ENCODE data around the gene DRC7. TPM values are rescaled to one million over a fixed set of nuclear protein-coding genes. Genes with fewer than 3 reads are reported as not detected.

Gene DRC7
- total RNA-seq, 1 donor from 2014 or later = not detected

DNA sequence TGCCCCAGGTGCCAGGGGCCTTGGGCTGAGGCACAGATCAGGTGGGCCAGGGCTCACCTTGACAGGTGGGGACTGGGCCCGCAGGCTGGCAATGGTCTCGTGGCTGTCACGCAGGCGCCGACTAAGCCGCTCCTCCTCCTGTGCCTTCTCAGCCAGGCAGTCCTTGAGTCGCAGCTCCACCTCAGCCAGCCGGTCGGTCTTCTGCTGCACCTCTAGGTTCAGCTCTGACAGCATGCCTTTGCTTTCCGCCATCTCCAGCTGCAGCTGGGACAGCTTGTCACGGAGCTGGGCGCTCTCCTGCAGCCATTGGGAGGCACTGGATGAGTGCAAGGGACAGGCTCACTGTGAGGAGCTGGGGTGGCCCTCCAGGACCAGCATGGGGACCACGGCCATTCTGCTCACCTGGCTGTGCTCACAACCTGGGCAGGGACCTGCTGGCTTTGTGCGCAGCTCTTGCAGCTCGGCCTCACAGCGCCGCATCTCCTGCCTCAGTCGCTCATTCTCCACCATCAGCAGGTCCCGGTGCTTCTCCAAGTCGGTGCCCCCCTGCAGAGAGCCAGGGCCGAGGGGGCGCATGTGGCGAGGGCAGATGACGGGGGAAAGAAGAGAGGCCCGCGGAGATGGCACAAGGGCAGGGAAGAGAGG lies 76.7 kb downstream of the DRC7 start:
- Histone ChIP-seq H3K27ac (no peak overlapping the region), H3K9me3 (no peaks in the 10 kb centered on the region), H3K27me3 (no peaks in the 10 kb centered on the region), H3K36me3 (peaks cover 0 to 36% of the 10 kb centered on the region in 2 donors), H3K4me1 (no peaks in the 10 kb centered on the region), H3K4me3 (no peak overlapping the region)
- intact Hi-C loops (cut with DNase I) = no loop called here
- TF ChIP-seq POLR2AphosphoS5 (IDR thresholded peaks at IDR 0.05; ENCODE audit: insufficient read depth in 1 of 2, low read depth in 1 of 2) (no peak), POLR2A (IDR thresholded peaks at IDR 0.05) (no peak), CTCF (IDR thresholded peaks at IDR 0.05) (no peak)
- DNase-seq (ENCODE audit: extremely low spot score in 2 of 2) = no peak

DNA sequence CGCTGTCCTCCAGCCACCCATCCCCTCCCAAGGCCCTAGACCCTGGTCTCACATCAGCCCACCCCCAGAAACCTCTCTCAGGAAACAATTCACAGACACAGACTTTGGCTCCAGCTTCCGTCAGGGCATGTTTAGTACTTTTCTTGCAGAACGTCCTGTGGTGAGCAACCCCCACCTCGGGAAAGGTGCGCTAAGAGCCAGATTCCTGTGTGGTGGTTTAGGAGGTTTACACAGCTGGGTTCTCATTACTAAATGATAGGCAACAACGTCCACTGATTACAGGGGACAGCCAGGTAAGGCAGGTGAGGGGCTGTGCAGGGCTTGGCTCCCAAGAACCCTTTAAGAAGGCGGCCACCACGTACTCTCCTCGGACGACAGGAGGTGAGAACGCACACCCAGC lies 78.4 kb downstream of the DRC7 start:
- Histone ChIP-seq H3K9me3 (no peaks in the 10 kb centered on the region), H3K36me3 (peaks cover 0 to 36% of the 10 kb centered on the region in 2 donors), H3K4me3 (no peak overlapping the region), H3K4me1 (no peaks in the 10 kb centered on the region), H3K27me3 (no peaks in the 10 kb centered on the region), H3K27ac (no peak overlapping the region)
- TF ChIP-seq POLR2AphosphoS5 (IDR thresholded peaks at IDR 0.05; ENCODE audit: insufficient read depth in 1 of 2, low read depth in 1 of 2) = no peak
- TF ChIP-seq POLR2A (IDR thresholded peaks at IDR 0.05) = no peak
- no peak for TF ChIP-seq CTCF (IDR thresholded peaks at IDR 0.05)
- no peak for DNase-seq (ENCODE audit: extremely low spot score in 2 of 2)
- intact Hi-C loops (cut with DNase I) = no loop called here

DNA sequence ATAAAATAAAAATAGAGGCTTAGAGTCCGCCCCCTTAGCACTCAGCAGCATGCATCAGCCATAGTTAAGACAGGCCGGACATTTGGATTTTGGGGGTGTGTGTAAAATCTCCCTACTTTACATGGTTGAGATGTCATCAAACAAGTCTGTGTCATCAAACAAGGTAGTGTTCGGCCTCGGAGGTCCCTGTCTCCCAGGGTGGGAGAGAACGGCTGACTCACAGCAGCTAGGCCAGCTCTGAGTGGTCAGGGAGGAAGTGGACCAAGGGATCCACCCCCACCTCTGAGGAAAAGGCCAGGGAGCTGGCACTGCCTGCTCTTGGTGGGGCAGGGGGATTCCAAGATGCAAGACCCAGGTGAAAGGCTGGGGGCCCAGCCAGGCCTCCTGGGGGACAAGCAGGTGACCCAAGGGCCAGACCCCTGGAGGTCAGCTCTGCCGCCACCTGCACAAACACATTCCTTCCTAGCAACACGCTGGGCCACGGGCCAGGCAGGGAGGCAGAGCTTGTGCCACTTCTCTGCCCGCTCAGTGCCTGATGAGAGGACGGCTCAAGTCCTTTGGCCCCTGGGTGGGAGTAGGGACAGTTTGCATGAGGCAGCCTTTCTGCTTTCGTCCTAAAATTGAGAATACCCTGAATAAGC lies 79.2 kb downstream of the DRC7 start:
- Histone ChIP-seq H3K4me1 (no peaks in the 10 kb centered on the region), H3K4me3 (no peak overlapping the region), H3K9me3 (no peaks in the 10 kb centered on the region), H3K27me3 (no peaks in the 10 kb centered on the region), H3K27ac (no peak overlapping the region), H3K36me3 (peaks cover 0 to 32% of the 10 kb centered on the region in 2 donors)
- no peak for DNase-seq (ENCODE audit: extremely low spot score in 2 of 2)
- intact Hi-C loops (cut with DNase I) = no loop called here
- TF ChIP-seq POLR2AphosphoS5 (IDR thresholded peaks at IDR 0.05; ENCODE audit: insufficient read depth in 1 of 2, low read depth in 1 of 2) = no peak
- TF ChIP-seq POLR2A (IDR thresholded peaks at IDR 0.05) = no peak
- no peak for TF ChIP-seq CTCF (IDR thresholded peaks at IDR 0.05)

DNA sequence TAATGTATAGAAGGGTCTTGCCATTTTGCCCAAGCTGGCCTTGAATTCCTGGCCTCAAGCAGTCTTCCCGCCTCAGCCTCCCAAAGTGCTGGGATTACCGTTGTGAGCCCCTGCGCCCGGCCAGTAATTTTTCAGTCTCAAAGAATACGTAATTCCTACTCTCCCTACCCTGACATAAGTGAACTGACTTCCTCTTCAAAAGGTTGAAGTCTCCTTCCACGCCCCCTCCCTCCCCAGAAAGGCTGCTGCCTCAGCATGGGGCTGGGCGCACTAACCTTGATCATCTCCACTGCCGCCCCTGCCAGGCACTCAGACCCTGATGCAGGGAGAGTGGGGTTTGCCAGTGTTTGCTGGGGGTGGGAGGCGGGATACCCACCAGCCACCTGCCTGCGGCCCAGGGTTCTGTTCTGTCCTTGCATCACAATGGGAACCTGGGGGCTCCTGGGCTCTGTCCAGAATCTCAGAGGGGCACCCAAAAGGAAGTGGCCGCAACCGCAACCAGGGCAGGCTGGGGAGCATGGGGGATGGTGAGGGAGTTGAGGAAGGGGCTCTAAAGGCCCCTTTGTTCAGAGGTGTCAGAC lies 80.2 kb downstream of the DRC7 start:
- intact Hi-C loops (cut with DNase I) = no loop called here
- no peaks in the 10 kb centered on the region for H3K27me3 ChIP-seq

More for the DNA sequence above, 80.2 kb downstream of the DRC7 start:
- H3K4me1 ChIP-seq = no peaks in the 10 kb centered on the region
- no peaks in the 10 kb centered on the region for H3K9me3 ChIP-seq
- DNase-seq (ENCODE audit: extremely low spot score in 2 of 2) = no peak
- no peak overlapping the region for H3K27ac ChIP-seq
- H3K4me3 ChIP-seq = no peak overlapping the region
- TF ChIP-seq POLR2AphosphoS5 (IDR thresholded peaks at IDR 0.05; ENCODE audit: insufficient read depth in 1 of 2, low read depth in 1 of 2) (no peak), POLR2A (IDR thresholded peaks at IDR 0.05) (no peak), CTCF (IDR thresholded peaks at IDR 0.05) (no peak)
- peaks cover 0 to 23% of the 10 kb centered on the region in 2 donors for H3K36me3 ChIP-seq
